ENCODE results near the gene ALLC. TPM values are rescaled to one million over a fixed set of nuclear protein-coding genes. Genes with fewer than 3 reads are reported as not detected.

Gene ALLC
- total RNA-seq, 4 donors from 2014 or later: not detected

GRCh38 chr2:3745920-3746319, 87.9 kb downstream of the ALLC start:
- intact Hi-C loops (cut with DNase I): no loop called here
- H3K4me1 ChIP-seq: no peaks in the 10 kb centered on the region
- no peak overlapping the region for H3K27ac ChIP-seq
- no peak for DNase-seq
- H3K9me3 ChIP-seq: no peaks in the 10 kb centered on the region
- H3K36me3 ChIP-seq: no peaks in the 10 kb centered on the region
- 64 to 76% methylated on average over 11 to 12 of the region's 12 CpGs for WGBS, 2 donors
- no peak overlapping the region for H3K4me3 ChIP-seq
- TF ChIP-seq CTCF (IDR thresholded peaks at IDR 0.05): no peak
- TF ChIP-seq POLR2A (IDR thresholded peaks at IDR 0.05): no peak
- H3K27me3 ChIP-seq: no peaks in the 10 kb centered on the region

- no peaks in the 10 kb centered on the region for H3K36me3 ChIP-seq
- WGBS, 2 donors: 80 to 81% methylated on average over 13 to 19 of the region's 20 CpGs
- no peaks in the 10 kb centered on the region for H3K27me3 ChIP-seq
- no peaks in the 10 kb centered on the region for H3K4me1 ChIP-seq
- no peak for TF ChIP-seq CTCF (IDR thresholded peaks at IDR 0.05)
- TF ChIP-seq POLR2A (IDR thresholded peaks at IDR 0.05): no peak
- no peaks in the 10 kb centered on the region for H3K9me3 ChIP-seq
- no peak overlapping the region for H3K27ac ChIP-seq
- no peak for DNase-seq
- H3K4me3 ChIP-seq: no peak overlapping the region
- intact Hi-C loops (cut with DNase I): no loop called here
Measured at GRCh38 chr2:3747032-3747654, 89.1 kb downstream of the ALLC start.

GRCh38 chr2:3747826-3748225, 89.8 kb downstream of the ALLC start:
- WGBS, 2 donors: 76 to 78% methylated on average over 8 to 9 of the region's 9 CpGs
- Histone ChIP-seq H3K27ac (no peak overlapping the region), H3K36me3 (no peaks in the 10 kb centered on the region), H3K4me1 (no peaks in the 10 kb centered on the region), H3K9me3 (no peaks in the 10 kb centered on the region), H3K27me3 (no peaks in the 10 kb centered on the region), H3K4me3 (no peak overlapping the region)
- TF ChIP-seq POLR2A (IDR thresholded peaks at IDR 0.05): no peak
- TF ChIP-seq CTCF (IDR thresholded peaks at IDR 0.05): no peak
- intact Hi-C loops (cut with DNase I): no loop called here
- DNase-seq: no peak

- no peak for DNase-seq
- H3K27ac ChIP-seq: no peak overlapping the region
- no peaks in the 10 kb centered on the region for H3K9me3 ChIP-seq
- intact Hi-C loops (cut with DNase I): no loop called here
- TF ChIP-seq CTCF (IDR thresholded peaks at IDR 0.05) (no peak), POLR2A (IDR thresholded peaks at IDR 0.05) (no peak)
- H3K36me3 ChIP-seq: no peaks in the 10 kb centered on the region
- WGBS, 2 donors: 70 to 84% methylated on average over 7 of the region's 7 CpGs
- H3K4me3 ChIP-seq: no peak overlapping the region
- H3K27me3 ChIP-seq: no peaks in the 10 kb centered on the region
- H3K4me1 ChIP-seq: no peaks in the 10 kb centered on the region
Measured at GRCh38 chr2:3749201-3749600, 91.2 kb downstream of the ALLC start.

GRCh38 chr2:3751251-3751650, 93.3 kb downstream of the ALLC start:
- 77 to 90% methylated on average over 2 to 5 of the region's 7 CpGs for WGBS, 2 donors
- no peak for TF ChIP-seq CTCF (IDR thresholded peaks at IDR 0.05)
- no peaks in the 10 kb centered on the region for H3K36me3 ChIP-seq
- no peaks in the 10 kb centered on the region for H3K27me3 ChIP-seq
- DNase-seq: no peak
- intact Hi-C loops (cut with DNase I): no loop called here
- no peaks in the 10 kb centered on the region for H3K4me1 ChIP-seq
- no peaks in the 10 kb centered on the region for H3K9me3 ChIP-seq
- H3K4me3 ChIP-seq: no peak overlapping the region
- no peak overlapping the region for H3K27ac ChIP-seq
